K562 (cell line): ENCODE data around the gene IL3RA.

Experiments used
- CC2D1A ChIP-seq: fragments of 450-650 bp; IDR thresholded peaks from 2 replicates; pipeline ENCODE4 v1.6.1; 2017; ENCODE audit warnings: mild to moderate bottlenecking
- CHD7 ChIP-seq: fragments of 200-600 bp; sonication (generic); IDR thresholded peaks from one replicate; pipeline ENCODE4 v1.6.1; 2012; ENCODE audit warnings: mild to moderate bottlenecking, low read depth, low read length, inconsistent platforms
- CTCF ChIP-seq, 3 experiments: IDR thresholded peaks in 2 of 3; conservative IDR thresholded peaks in 1 of 3; 2 replicates each; pipeline ENCODE4 v1.5.1; 2011 to 2012; ENCODE audit warnings: low read length in 3 of 3, mild to moderate bottlenecking in 3 of 3, control low read depth in 2 of 3, improper control_type of control experiment in 1 of 3, inconsistent platforms in 1 of 3, low read depth in 1 of 3, mixed read lengths in 1 of 3, moderate library complexity in 1 of 3; ENCODE audit not compliant: insufficient read depth in 2 of 3
- EP300 ChIP-seq: IDR thresholded peaks from 2 replicates; pipeline ENCODE4 v1.6.1; 2012; ENCODE audit warnings: low read length, improper control_type of control experiment
- EWSR1 ChIP-seq: fragments of 450-650 bp; IDR thresholded peaks from 2 replicates; pipeline ENCODE4 v1.6.1; 2018; ENCODE audit warnings: borderline replicate concordance, mild to moderate bottlenecking, low read depth, moderate library complexity; ENCODE audit not compliant: partially characterized antibody
- FOXO4 ChIP-seq: fragments of 450-650 bp; formaldehyde crosslinking; IDR thresholded peaks from 2 replicates; pipeline ENCODE4 v1.4.0; 2020; ENCODE audit warnings: mild to moderate bottlenecking, moderate library complexity
- HOXB6 ChIP-seq: fragments of 250-450 bp; sonication (Bioruptor Pico); IDR thresholded peaks from 2 replicates; pipeline ENCODE4 v1.5.1; 2022; ENCODE audit warnings: mild to moderate bottlenecking, borderline replicate concordance
- KDM4B ChIP-seq, 2 experiments: fragments of 450-650 bp in 1 of 2; sonication (generic) in 1 of 2; IDR thresholded peaks; 2 replicates each; pipeline ENCODE4 v1.6.1; 2016 to 2017; ENCODE audit warnings: borderline replicate concordance in 2 of 2, antibody characterized with exemption in 1 of 2, low read depth in 1 of 2, mild to moderate bottlenecking in 1 of 2
- MTF1 ChIP-seq: fragments of 250-450 bp; sonication (Bioruptor Pico); IDR thresholded peaks from 2 replicates; pipeline ENCODE4 v1.9.0; 2021; ENCODE audit warnings: moderate library complexity, mild to moderate bottlenecking, inconsistent platforms, borderline replicate concordance
- NCOA2 ChIP-seq, 2 experiments: fragments of 450-650 bp; IDR thresholded peaks; 2 replicates each; pipeline ENCODE4 v1.6.1; 2018; ENCODE audit warnings: mild to moderate bottlenecking in 2 of 2, moderate library complexity in 1 of 2; ENCODE audit not compliant: partially characterized antibody in 2 of 2
- POLR2A ChIP-seq: fragments of 450-650 bp; conservative IDR thresholded peaks from 2 replicates; pipeline ENCODE4 v1.6.1; 2016
- RFX5 ChIP-seq: IDR thresholded peaks from 2 replicates; pipeline ENCODE4 v1.6.1; 2011; ENCODE audit warnings: low read depth, mild to moderate bottlenecking, improper control_type of control experiment, low read length
- TOE1 ChIP-seq, 2 experiments: fragments of 450-650 bp in 1 of 2; sonication (generic) in 1 of 2; formaldehyde crosslinking in 1 of 2; IDR thresholded peaks; 2 replicates each; pipeline versions ENCODE4 v1.7.1 to v1.8.0; 2016 to 2022; ENCODE audit warnings: borderline replicate concordance in 2 of 2, mild to moderate bottlenecking in 2 of 2, antibody characterized with exemption in 1 of 2, inconsistent platforms in 1 of 2, low read depth in 1 of 2, missing genetic modification reagents in 1 of 2, moderate library complexity in 1 of 2
- VEZF1 ChIP-seq: fragments of 200-800 bp; sonication (Bioruptor generic); IDR thresholded peaks from 2 replicates; pipeline ENCODE4 v1.6.1; 2017; ENCODE audit warnings: missing genetic modification characterization, missing compliant biosample characterization

GRCh38 chrX:1384658-1385252 is 48.2 kb downstream of the IL3RA start:
- no peak for TF ChIP-seq CTCF (IDR thresholded peaks at IDR 0.05 in 2 of 3, conservative IDR thresholded peaks at IDR 0.05 in 1 of 3; ENCODE audit: insufficient read depth in 2 of 3, low read depth in 1 of 3, low read length in 3 of 3)
- TF ChIP-seq FOXO4 (CRISPR knock-in tag) = no peak
- TF ChIP-seq TOE1 (IDR thresholded peaks at IDR 0.05; ENCODE audit: borderline replicate concordance) = peak; percentile 81
- no peak for TF ChIP-seq TOE1 (CRISPR knock-in tag; IDR thresholded peaks at IDR 0.05; ENCODE audit: borderline replicate concordance, low read depth)
- TF ChIP-seq CC2D1A = no peak
- no peak for TF ChIP-seq KDM4B (IDR thresholded peaks at IDR 0.05; ENCODE audit: borderline replicate concordance in 2 of 2, low read depth in 1 of 2)
- TF ChIP-seq POLR2A = peak; percentile 70
- TF ChIP-seq HOXB6 (CRISPR knock-in tag) = no peak
- no peak for TF ChIP-seq EP300
- TF ChIP-seq EWSR1 = no peak
- no peak for TF ChIP-seq VEZF1 (CRISPR knock-in tag)
- TF ChIP-seq MTF1 (CRISPR knock-in tag) = no peak
- no peak for TF ChIP-seq RFX5
- TF ChIP-seq NCOA2 (IDR thresholded peaks at IDR 0.05; ENCODE audit: partially characterized antibody in 2 of 2) = no peak
- TF ChIP-seq CHD7 = no peak
